T-helper 1 cell (primary cell): Measurements from ENCODE around the gene TAS2R42.
A peak's percentile ranks its signal among the peaks of the same experiment; 100 is the strongest.

ENCODE experiments used
- DNase-seq, 5 donors: peaks; one replicate each; pipeline ENCODE4 v3.0.0-alpha.2; 2012 to 2020
- total RNA-seq, 4 donors: gene quantifications; one replicate each; lab custom pipeline; 2026; lab: John Stamatoyannopoulos, UW

Gene TAS2R42
- 0 reads per million in 4 donors for total RNA-seq

- DNase-seq, result no peak
These were observed at the start of gene TAS2R42 for GRCh38 chr12:11186837-11187236. Gene TAS2R42 (minus strand): TSS chr12:11186937. CDS start chr12:11186937, 0 bp downstream.

GRCh38 chr12:11233532-11233931, 46.8 kb upstream of the TAS2R42 start:
- DNase-seq, result no peak

- DNase-seq, result peak in 2 of 5 donors; percentile 14 to 28
These were observed 41.7 kb upstream of the TAS2R42 start for GRCh38 chr12:11228296-11228879.

- no peak for DNase-seq
These were observed 40.6 kb upstream of the TAS2R42 start for GRCh38 chr12:11227373-11227772.

GRCh38 chr12:11209113-11209512, 22.4 kb upstream of the TAS2R42 start:
- DNase-seq, result no peak

GRCh38 chr12:11204173-11204572, 17.4 kb upstream of the TAS2R42 start:
- no peak for DNase-seq

GRCh38 chr12:11202811-11203210, 16.1 kb upstream of the TAS2R42 start:
- no peak for DNase-seq

GRCh38 chr12:11183011-11183410, 3.7 kb downstream of the TAS2R42 start:
- DNase-seq, result no peak

GRCh38 chr12:11182529-11182928, 4.2 kb downstream of the TAS2R42 start:
- no peak for DNase-seq

GRCh38 chr12:11178250-11178649, 8.5 kb downstream of the TAS2R42 start:
- no peak for DNase-seq

- DNase-seq, result no peak
These were observed 12.7 kb downstream of the TAS2R42 start for GRCh38 chr12:11174022-11174421.

GRCh38 chr12:11171969-11172675, 14.6 kb downstream of the TAS2R42 start:
- DNase-seq, result no peak

- peak; percentile 75 to 93 (median 82) for DNase-seq
These were observed 15.4 kb downstream of the TAS2R42 start, which contains the start of gene SMIM10L1 for GRCh38 chr12:11171145-11171968. Gene SMIM10L1 (plus strand): TSS chr12:11171194. CDS start chr12:11171357, 163 bp downstream.

- DNase-seq, result no peak
These were observed 16.0 kb downstream of the TAS2R42 start for GRCh38 chr12:11170810-11171144.

- DNase-seq, result no peak
These were observed 20.4 kb downstream of the TAS2R42 start for GRCh38 chr12:11166300-11166699.

- DNase-seq, result no peak
These were observed 22.4 kb downstream of the TAS2R42 start for GRCh38 chr12:11164384-11164783.

- DNase-seq, result no peak
These were observed 24.2 kb downstream of the TAS2R42 start for GRCh38 chr12:11162502-11162901.

- DNase-seq, result no peak
These were observed 27.8 kb downstream of the TAS2R42 start for GRCh38 chr12:11158885-11159444.

GRCh38 chr12:11154400-11154925, 32.3 kb downstream of the TAS2R42 start:
- DNase-seq, result no peak

GRCh38 chr12:11152725-11153124, 34.0 kb downstream of the TAS2R42 start:
- no peak for DNase-seq

- DNase-seq, result no peak
These were observed 35.9 kb downstream of the TAS2R42 start for GRCh38 chr12:11150832-11151231.

- DNase-seq, result no peak
These were observed 39.3 kb downstream of the TAS2R42 start for GRCh38 chr12:11147420-11147819.

GRCh38 chr12:11144297-11144696, 42.4 kb downstream of the TAS2R42 start:
- no peak for DNase-seq
